Measurements from ENCODE around the gene TMEM258. TPM values are rescaled to one million over a fixed set of nuclear protein-coding genes. Genes with fewer than 3 reads are reported as not detected.

TMEM258 gene
- total and polyA plus RNA-seq, 2 experiments from 2014 or later: 71.3 to 519 TPM

GRCh38 chr11:61762798-61763197 is 29.6 kb downstream of the TMEM258 start (continued):
- TF ChIP-seq ZNF462 (CRISPR knock-in tag; IDR thresholded peaks at IDR 0.05): no peak

- H3K27ac Mint-ChIP-seq: no peak overlapping the region
- no peaks in the 10 kb centered on the region for H4K20me1 ChIP-seq (replicated peaks; ENCODE audit: insufficient read depth)
Measured at GRCh38 chr11:61762223-61762615, 30.2 kb downstream of the TMEM258 start.

More at GRCh38 chr11:61762223-61762615, 30.2 kb downstream of the TMEM258 start:
- Histone ChIP-seq H3K79me2 (replicated peaks; ENCODE audit: insufficient read depth) (no peaks in the 10 kb centered on the region), H3K4me3 (no peak overlapping the region), H3F3A (replicated peaks; ENCODE audit: low read depth) (no peaks in the 10 kb centered on the region), H3K27ac (ENCODE audit: low read depth) (no peak overlapping the region), H3K9me2 (ENCODE audit: insufficient read depth) (no peaks in the 10 kb centered on the region), H2AFZ (no peak overlapping the region), H3K36me3 (ENCODE audit: insufficient read depth) (no peaks in the 10 kb centered on the region), H3K4me2 (no peak overlapping the region), H3K4me1 (ENCODE audit: insufficient read depth) (peaks cover 15% of the 10 kb centered on the region; the same call in 1 of the 2 replicates), H3K27me3 (ENCODE audit: insufficient read depth) (no peaks in the 10 kb centered on the region)
- no peak overlapping the region for H3K4me3 Mint-ChIP-seq
- no peaks in the 10 kb centered on the region; the same call in 2 of the 3 replicates for H3K9me3 Mint-ChIP-seq
- no peak for ATAC-seq
- TF ChIP-seq JUNB (IDR thresholded peaks at IDR 0.05; ENCODE audit: unreplicated experiment) (no peak), CREB1 (CRISPR knock-in tag; IDR thresholded peaks at IDR 0.05; ENCODE audit: low read depth) (no peak), STAT1 (IDR thresholded peaks at IDR 0.05; ENCODE audit: unreplicated experiment) (no peak), EZH2 (IDR thresholded peaks at IDR 0.05; ENCODE audit: low read depth, unreplicated experiment) (no peak), ETS1 (IDR thresholded peaks at IDR 0.05) (no peak), POLR2AphosphoS5 (IDR thresholded peaks at IDR 0.05; ENCODE audit: low read depth) (no peak), ZNF462 (CRISPR knock-in tag; IDR thresholded peaks at IDR 0.05) (no peak), EZH2phosphoT487 (IDR thresholded peaks at IDR 0.05; ENCODE audit: unreplicated experiment) (no peak)
- peaks cover 14% of the 10 kb centered on the region for H3K27me3 Mint-ChIP-seq (ENCODE audit: insufficient read depth, low read depth, poor library complexity)
- no peak for DNase-seq (ENCODE audit: low spot score)
- H3K36me3 Mint-ChIP-seq (ENCODE audit: low read depth): no peaks in the 10 kb centered on the region
- H3K4me1 Mint-ChIP-seq: peaks cover 22% of the 10 kb centered on the region; the same call in 2 of the 3 replicates

Data from GM23338 (cell line).